ENCODE measurements around the gene MLN.

MLN gene

DNA sequence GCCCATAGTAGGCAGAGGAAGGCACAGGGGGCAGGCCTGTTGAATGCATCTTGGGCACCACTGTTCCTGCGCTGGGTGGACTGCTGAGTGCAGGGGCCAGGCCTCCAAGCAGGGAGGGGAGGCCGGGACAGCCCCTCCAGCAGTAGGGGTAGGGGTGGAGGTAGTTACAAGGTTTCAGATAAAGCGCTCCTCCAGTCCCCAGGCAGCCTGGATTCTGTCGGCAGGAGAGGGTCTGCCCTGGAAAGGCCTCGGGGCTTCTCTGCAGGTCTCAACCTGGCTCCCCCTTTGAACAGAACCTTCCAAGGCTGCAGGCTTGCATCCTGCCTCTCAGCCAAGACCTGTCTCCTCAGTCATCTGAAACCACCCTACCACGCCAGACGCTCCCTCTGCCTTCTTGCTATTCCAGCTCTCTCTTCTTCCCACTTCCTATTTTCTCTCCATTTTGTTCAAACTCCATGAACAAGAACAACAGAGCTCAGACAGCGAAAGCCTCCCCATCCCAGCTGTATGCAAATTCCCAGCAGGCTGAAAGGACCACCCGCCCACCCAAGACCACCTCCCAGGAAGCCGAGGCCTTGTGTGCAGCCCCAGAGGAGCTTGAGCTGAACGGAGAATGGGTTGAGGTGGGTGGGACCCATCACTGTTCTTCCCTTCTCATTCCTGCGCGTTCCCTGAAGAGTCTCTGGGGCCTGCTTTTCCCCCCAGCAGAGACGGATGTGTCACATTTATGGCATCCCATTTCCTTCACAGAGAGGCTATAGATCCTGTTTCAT lies 1.4 kb downstream of the MLN start:
- H3K27me3 ChIP-seq (ENCODE audit: low read depth, low read length) = no peaks in the 10 kb centered on the region
- no peaks in the 10 kb centered on the region for H3K79me2 ChIP-seq (ENCODE audit: low read length)
- H3K27ac ChIP-seq (ENCODE audit: low read length) = no peak overlapping the region
- no peak overlapping the region for H2AFZ ChIP-seq (ENCODE audit: low read depth, low read length)
- H3K9me3 ChIP-seq (ENCODE audit: insufficient read depth, low read length) = no peaks in the 10 kb centered on the region
- H3K4me2 ChIP-seq (ENCODE audit: low read length) = no peak overlapping the region
- no peaks in the 10 kb centered on the region for H3K4me1 ChIP-seq (ENCODE audit: low read length)
- TF ChIP-seq, protein P1, sequence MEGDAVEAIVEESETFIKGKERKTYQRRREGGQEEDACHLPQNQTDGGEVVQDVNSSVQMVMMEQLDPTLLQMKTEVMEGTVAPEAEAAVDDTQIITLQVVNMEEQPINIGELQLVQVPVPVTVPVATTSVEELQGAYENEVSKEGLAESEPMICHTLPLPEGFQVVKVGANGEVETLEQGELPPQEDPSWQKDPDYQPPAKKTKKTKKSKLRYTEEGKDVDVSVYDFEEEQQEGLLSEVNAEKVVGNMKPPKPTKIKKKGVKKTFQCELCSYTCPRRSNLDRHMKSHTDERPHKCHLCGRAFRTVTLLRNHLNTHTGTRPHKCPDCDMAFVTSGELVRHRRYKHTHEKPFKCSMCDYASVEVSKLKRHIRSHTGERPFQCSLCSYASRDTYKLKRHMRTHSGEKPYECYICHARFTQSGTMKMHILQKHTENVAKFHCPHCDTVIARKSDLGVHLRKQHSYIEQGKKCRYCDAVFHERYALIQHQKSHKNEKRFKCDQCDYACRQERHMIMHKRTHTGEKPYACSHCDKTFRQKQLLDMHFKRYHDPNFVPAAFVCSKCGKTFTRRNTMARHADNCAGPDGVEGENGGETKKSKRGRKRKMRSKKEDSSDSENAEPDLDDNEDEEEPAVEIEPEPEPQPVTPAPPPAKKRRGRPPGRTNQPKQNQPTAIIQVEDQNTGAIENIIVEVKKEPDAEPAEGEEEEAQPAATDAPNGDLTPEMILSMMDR (IDR thresholded peaks at IDR 0.05; ENCODE audit: low read depth, low read length) = no peak
- no peak for TF ChIP-seq EZH2phosphoT487 (IDR thresholded peaks at IDR 0.05; ENCODE audit: low read depth)
- H3K36me3 ChIP-seq (replicated peaks; ENCODE audit: low read depth, low read length) = no peaks in the 10 kb centered on the region
- no peak overlapping the region for H3K4me3 ChIP-seq (ENCODE audit: low read length)
- no peak overlapping the region for H3K9ac ChIP-seq (ENCODE audit: low read length)
- H4K20me1 ChIP-seq (ENCODE audit: insufficient read depth, low read length) = no peaks in the 10 kb centered on the region

DNA sequence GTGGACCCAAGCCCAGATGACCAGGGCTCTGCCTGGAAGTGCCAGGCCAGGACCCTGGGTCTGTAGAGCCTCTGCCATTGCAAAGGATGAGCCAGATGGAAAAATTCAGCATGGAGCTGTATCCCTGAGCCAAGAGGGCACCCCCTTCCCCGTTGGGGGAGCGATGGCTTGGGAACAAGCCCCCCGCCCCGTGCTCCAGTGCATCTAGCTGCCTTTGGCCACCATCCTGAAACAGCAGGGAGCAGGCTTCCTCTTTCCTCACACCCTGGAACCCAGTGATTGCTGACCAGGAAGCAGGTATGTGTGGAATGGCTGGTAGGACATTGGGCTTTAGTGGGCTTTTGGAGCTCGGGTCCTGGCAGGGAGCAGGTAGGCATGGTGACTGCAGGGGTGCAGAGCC lies 2.2 kb downstream of the MLN start:
- no peak overlapping the region for H2AFZ ChIP-seq (ENCODE audit: low read depth, low read length)
- H3K9me3 ChIP-seq (ENCODE audit: insufficient read depth, low read length) = no peaks in the 10 kb centered on the region
- H3K27ac ChIP-seq (ENCODE audit: low read length) = no peak overlapping the region
- H4K20me1 ChIP-seq (ENCODE audit: insufficient read depth, low read length) = no peaks in the 10 kb centered on the region
- no peaks in the 10 kb centered on the region for H3K36me3 ChIP-seq (replicated peaks; ENCODE audit: low read depth, low read length)
- H3K4me2 ChIP-seq (ENCODE audit: low read length) = no peak overlapping the region
- no peaks in the 10 kb centered on the region for H3K79me2 ChIP-seq (ENCODE audit: low read length)
- no peak for TF ChIP-seq EZH2phosphoT487 (IDR thresholded peaks at IDR 0.05; ENCODE audit: low read depth)
- TF ChIP-seq, protein P1 (IDR thresholded peaks at IDR 0.05; ENCODE audit: low read depth, low read length) = no peak
- no peaks in the 10 kb centered on the region for H3K4me1 ChIP-seq (ENCODE audit: low read length)
- H3K27me3 ChIP-seq (ENCODE audit: low read depth, low read length) = no peaks in the 10 kb centered on the region
- no peak overlapping the region for H3K4me3 ChIP-seq (ENCODE audit: low read length)
- H3K9ac ChIP-seq (ENCODE audit: low read length) = no peak overlapping the region

DNA sequence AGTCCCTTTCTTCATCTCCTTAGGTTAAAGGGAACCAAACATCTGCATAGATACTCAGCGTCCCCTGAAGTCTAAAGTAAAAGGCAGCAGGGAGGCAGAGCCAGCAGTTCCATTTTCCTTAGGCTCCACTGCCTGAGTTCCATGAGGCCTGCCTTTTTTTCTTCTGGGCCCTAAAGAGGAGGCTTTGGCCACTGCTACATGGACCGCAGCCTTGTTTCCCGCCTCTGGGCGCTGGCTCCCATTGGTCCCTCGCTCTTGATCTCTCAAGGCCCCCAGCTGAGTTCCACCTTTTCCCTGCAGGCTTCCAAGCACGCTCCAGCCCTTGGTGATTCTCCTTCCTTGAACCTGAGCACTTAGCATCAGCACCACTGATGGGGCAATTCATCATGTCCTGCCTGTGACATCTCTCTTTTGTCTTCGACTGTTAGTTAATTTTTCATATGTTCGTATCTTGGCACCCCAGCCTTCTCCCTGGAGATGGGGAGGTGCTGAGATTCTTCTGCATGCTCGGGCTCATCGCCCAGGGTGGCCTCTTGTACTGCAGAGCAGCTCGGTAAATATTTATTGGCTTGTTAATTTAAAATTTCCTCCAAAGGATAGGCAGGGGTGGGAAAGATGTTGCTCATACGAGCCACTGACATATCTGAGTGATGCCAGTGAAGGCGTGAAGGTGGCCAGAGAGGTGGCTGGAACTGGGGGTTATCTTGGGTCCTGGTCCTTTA lies 3.4 kb downstream of the MLN start:
- no peaks in the 10 kb centered on the region for H4K20me1 ChIP-seq (ENCODE audit: insufficient read depth, low read length)
- H3K4me3 ChIP-seq (ENCODE audit: low read length) = no peak overlapping the region
- H3K79me2 ChIP-seq (ENCODE audit: low read length) = no peaks in the 10 kb centered on the region
- no peak for TF ChIP-seq EZH2phosphoT487 (IDR thresholded peaks at IDR 0.05; ENCODE audit: low read depth)
- TF ChIP-seq, protein P1 (IDR thresholded peaks at IDR 0.05; ENCODE audit: low read depth, low read length) = no peak
- no peak overlapping the region for H2AFZ ChIP-seq (ENCODE audit: low read depth, low read length)
- no peak overlapping the region for H3K4me2 ChIP-seq (ENCODE audit: low read length)
- no peak overlapping the region for H3K9ac ChIP-seq (ENCODE audit: low read length)
- no peaks in the 10 kb centered on the region for H3K27me3 ChIP-seq (ENCODE audit: low read depth, low read length)
- no peaks in the 10 kb centered on the region for H3K36me3 ChIP-seq (replicated peaks; ENCODE audit: low read depth, low read length)
- no peak overlapping the region for H3K27ac ChIP-seq (ENCODE audit: low read length)
- no peaks in the 10 kb centered on the region for H3K9me3 ChIP-seq (ENCODE audit: insufficient read depth, low read length)
- H3K4me1 ChIP-seq (ENCODE audit: low read length) = no peaks in the 10 kb centered on the region

DNA sequence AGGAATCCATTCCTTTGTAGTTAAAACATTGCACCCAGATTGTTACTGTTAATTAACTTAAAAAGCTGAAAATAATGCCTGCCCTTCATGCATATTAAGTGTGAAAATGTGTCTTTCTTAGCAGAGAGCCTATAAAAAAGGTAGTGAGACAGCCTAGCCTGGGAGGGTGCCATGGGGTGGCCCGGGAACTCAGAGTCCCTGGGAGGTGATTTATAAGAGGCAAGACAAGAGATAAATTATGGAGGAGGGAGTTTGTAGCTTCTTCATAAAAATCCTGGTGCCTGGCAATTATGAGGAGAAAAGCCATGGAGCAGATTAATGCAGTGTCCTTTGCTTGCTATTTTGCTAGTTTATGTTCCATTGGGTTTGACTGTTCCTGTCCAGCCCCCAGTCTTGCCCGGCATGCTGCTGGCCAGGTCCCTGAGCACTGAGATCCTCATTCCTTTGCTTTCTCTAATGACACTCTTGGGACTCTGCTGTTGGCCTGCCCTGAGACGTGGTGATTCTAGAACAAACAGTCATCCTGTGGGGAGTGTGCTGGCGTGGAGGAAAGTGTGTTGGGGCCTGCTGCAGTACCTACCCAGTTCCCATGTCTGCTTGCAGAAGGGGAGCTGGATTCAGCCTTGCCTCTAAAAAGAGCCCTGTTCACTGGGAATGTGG lies 4.2 kb downstream of the MLN start:
- Histone ChIP-seq H3K4me3 (ENCODE audit: low read length) (no peak overlapping the region), H3K4me1 (ENCODE audit: low read length) (no peaks in the 10 kb centered on the region), H3K9me3 (ENCODE audit: insufficient read depth, low read length) (no peaks in the 10 kb centered on the region), H3K27me3 (ENCODE audit: low read depth, low read length) (no peaks in the 10 kb centered on the region), H3K4me2 (ENCODE audit: low read length) (no peak overlapping the region), H3K27ac (ENCODE audit: low read length) (no peak overlapping the region), H3K9ac (ENCODE audit: low read length) (no peak overlapping the region), H3K79me2 (ENCODE audit: low read length) (no peaks in the 10 kb centered on the region), H3K36me3 (replicated peaks; ENCODE audit: low read depth, low read length) (no peaks in the 10 kb centered on the region), H4K20me1 (ENCODE audit: insufficient read depth, low read length) (no peaks in the 10 kb centered on the region), H2AFZ (ENCODE audit: low read depth, low read length) (no peak overlapping the region)
- TF ChIP-seq, protein P1 (IDR thresholded peaks at IDR 0.05; ENCODE audit: low read depth, low read length) = no peak
